K562 (cell line): ENCODE results near the gene CLUH. TPM values are rescaled to one million over a fixed set of nuclear protein-coding genes. Genes with fewer than 3 reads are reported as not detected.

Experiments used
- ATAC-seq: fragments of 200-7000 bp; cut with Tn5 transposase; 3 replicates; pipeline ENCODE4 v1.9.1; 2020; ENCODE audit warnings: moderate library complexity
- BruUV-seq: library from RNA; stranded (reverse); fragments of 400-500 nt; replicated peaks from 2 replicates; lab custom pipeline; 2021; lab: Mats Ljungman, UMichigan
- CTCF ChIA-PET: fragments of 300-600 bp; formaldehyde crosslinking; extraction: SDS; loops from one replicate; lab custom pipeline; 2021; ENCODE audit warnings: low intra/inter-chr PET ratio; lab: Yijun Ruan, JAX
- POLR2A ChIA-PET: fragments of 300-600, 350-650 bp; sonication (Branson Sonifier 250); formaldehyde crosslinking; extraction: SDS; loops from one replicate; lab custom pipeline; 2021; ENCODE audit warnings: antibody characterized with exemption, inconsistent platforms; lab: Yijun Ruan, JAX
- DNase-seq, 4 experiments: peaks; one replicate each; pipeline versions ENCODE4 v3.0.0 to v3.0.0-alpha.2; 2011 to 2018; ENCODE audit warnings: low spot score in 3 of 4, mixed read lengths in 3 of 4; ENCODE audit errors: extremely low read depth in 1 of 4
- FAIRE-seq: peaks from 2 replicates; lab custom pipeline; 2011; peaks lifted over from hg19 to GRCh38; lab: Jason Lieb, UNC
- H2AFZ ChIP-seq: 2 replicates; pipeline ENCODE4 v1.6.0; 2011; ENCODE audit warnings: low read depth, low read length, control low read depth, inconsistent platforms
- H3K27ac ChIP-seq: fragments of 200-600 bp; 3 replicates; pipeline ENCODE4 v1.8.0; 2011; ENCODE audit warnings: low read depth, mild to moderate bottlenecking, control low read depth, inconsistent platforms, low read length, moderate library complexity, mixed read lengths; ENCODE audit errors: extremely low read depth
- H3K27me3 ChIP-seq, 2 experiments: fragments of 300-600 bp in 1 of 2; 2 replicates in 1 of 2; 3 replicates in 1 of 2; pipeline versions ENCODE4 v1.6.0 to v1.8.0; 2011; ENCODE audit warnings: inconsistent platforms in 2 of 2, low read length in 2 of 2, mild to moderate bottlenecking in 1 of 2, mixed read lengths in 1 of 2, moderate library complexity in 1 of 2; ENCODE audit not compliant: control insufficient read depth in 2 of 2, insufficient read depth in 2 of 2
- H3K36me3 ChIP-seq: fragments of 300-600 bp; 3 replicates; pipeline ENCODE4 v1.8.0; 2011; ENCODE audit warnings: mild to moderate bottlenecking, low read length, inconsistent platforms; ENCODE audit not compliant: control insufficient read depth, insufficient read depth
- H3K4me1 ChIP-seq, 2 experiments: fragments of 200-600 bp in 1 of 2; replicated peaks in 1 of 2; 2 replicates in 1 of 2; 3 replicates in 1 of 2; pipeline versions ENCODE4 v1.5.1 to v1.8.0; 2011; ENCODE audit warnings: inconsistent platforms in 2 of 2, low read length in 2 of 2, mild to moderate bottlenecking in 1 of 2, mixed read lengths in 1 of 2, moderate library complexity in 1 of 2; ENCODE audit not compliant: control insufficient read depth in 2 of 2, insufficient read depth in 2 of 2
- H3K4me2 ChIP-seq: 2 replicates; pipeline ENCODE4 v1.6.1; 2011; ENCODE audit warnings: low read length, control low read depth, inconsistent platforms, mixed read lengths; ENCODE audit not compliant: insufficient read depth
- H3K4me3 ChIP-seq: fragments of 200-600 bp; sonication (generic), shearing (Covaris generic); 2 replicates; pipeline ENCODE4 v1.5.1; 2016; ENCODE audit warnings: control low read depth, inconsistent platforms
- H3K79me2 ChIP-seq: fragments of 200-600 bp; 3 replicates; pipeline ENCODE4 v1.8.0; 2011; ENCODE audit warnings: low read length, inconsistent platforms; ENCODE audit not compliant: control insufficient read depth, insufficient read depth
- H3K9ac ChIP-seq, 2 experiments: 2 replicates each; pipeline versions ENCODE4 v1.6.0 to v1.6.1; 2011; ENCODE audit warnings: low read depth in 2 of 2, low read length in 2 of 2, control low read depth in 1 of 2, inconsistent platforms in 1 of 2, mild to moderate bottlenecking in 1 of 2, mixed read lengths in 1 of 2; ENCODE audit not compliant: insufficient read depth in 1 of 2
- H3K9me1 ChIP-seq: one replicate; pipeline ENCODE4 v1.6.0; 2011; ENCODE audit warnings: inconsistent platforms, mild to moderate bottlenecking, low read length, moderate library complexity; ENCODE audit not compliant: control insufficient read depth, insufficient read depth
- H3K9me3 ChIP-seq: replicated peaks from 2 replicates; pipeline ENCODE4 v1.5.1; 2011; ENCODE audit warnings: low read depth, low read length, inconsistent platforms; ENCODE audit not compliant: control insufficient read depth, insufficient read depth
- H4K20me1 ChIP-seq: replicated peaks from 2 replicates; pipeline ENCODE4 v1.6.1; 2011; ENCODE audit warnings: low read length, inconsistent platforms, mixed read lengths; ENCODE audit not compliant: control insufficient read depth, insufficient read depth
- HSF4 ChIP-seq: fragments of 250-450 bp; sonication (Bioruptor Pico); IDR thresholded peaks from 2 replicates; pipeline ENCODE4 v2.1.2; 2022; ENCODE audit warnings: mild to moderate bottlenecking, moderate library complexity, borderline replicate concordance
- KAT8 ChIP-seq: fragments of 450-650 bp; IDR thresholded peaks from 2 replicates; pipeline ENCODE4 v1.6.1; 2016; ENCODE audit warnings: low read depth, mild to moderate bottlenecking
- SMC3 ChIP-seq: conservative IDR thresholded peaks from 2 replicates; pipeline ENCODE4 v1.6.1; 2011; ENCODE audit warnings: low read depth, low read length, improper control_type of control experiment; ENCODE audit not compliant: insufficient read depth
- ZNF589 ChIP-seq: fragments of 200-800 bp; sonication (Bioruptor generic); IDR thresholded peaks from 2 replicates; pipeline ENCODE4 v1.6.1; 2016; ENCODE audit warnings: low read depth, missing genetic modification characterization, missing compliant biosample characterization
- ZNF696 ChIP-seq: fragments of 250-450 bp; sonication (Bioruptor Pico); conservative IDR thresholded peaks from 2 replicates; pipeline ENCODE4 v1.4.0; 2020; ENCODE audit warnings: mild to moderate bottlenecking, moderate library complexity
- WGBS: fragments of 100-300 bp; shearing (Covaris generic); methylation state at CpG from one replicate; pipeline ENCODE4 v1.1.6; 2016; ENCODE audit warnings: low coverage, mixed read lengths; ENCODE audit not compliant: insufficient coverage; ENCODE audit errors: missing lambda C conversion rate; 5-methylcytosine and 5-hydroxymethylcytosine counted together
- in situ Hi-C: fragments of 300-500 bp; cut with MboI; formaldehyde crosslinking; loops from 4 replicates; pipeline ENCODE4 v1.15.0; 2018; ENCODE audit warnings: inconsistent platforms, mixed read lengths
- intact Hi-C: fragments of 100-400 bp; cut with micrococcal nuclease; formaldehyde crosslinking; loops from 2 replicates; pipeline ENCODE4 v1.14.2; 2022
- polyA plus RNA-seq, 8 experiments: library from polyadenylated mRNA; depleted of rRNA in 4 of 8; stranded (reverse) in 5 of 8; unstranded in 3 of 8; fragments of >200 nt; fragmentation: Nextera tagmentation in 2 of 8; fragmentation: Illumina TruSeq in 1 of 8; extraction: Ambion mirVana in 2 of 8; extraction: Trizol in 1 of 8; gene quantifications; 2 replicates each; pipeline versions ENCODE4 v1.2.1 to v1.2.3, GENCODE V29; 2011 to 2014; ENCODE audit warnings: inconsistent platforms in 1 of 8, missing spikeins in 1 of 8
- total RNA-seq, 7 experiments: library from RNA; depleted of rRNA in 6 of 7; stranded (reverse); fragments of >200 nt in 6 of 7; fragmentation: Illumina TruSeq in 2 of 7; extraction: Trizol in 2 of 7; gene quantifications; 2 replicates each; pipeline versions ENCODE4 v1.2.1 to v1.2.3, GENCODE V29; 2011 to 2021; ENCODE audit warnings: low replicate concordance in 1 of 7

Gene CLUH
- total and polyA plus RNA-seq, 9 of the 15 experiments (the other 6 are each of a cell fraction or from before 2014, with no cell fraction given), result 0.21 to 140 (median 33.2) TPM

DNA sequence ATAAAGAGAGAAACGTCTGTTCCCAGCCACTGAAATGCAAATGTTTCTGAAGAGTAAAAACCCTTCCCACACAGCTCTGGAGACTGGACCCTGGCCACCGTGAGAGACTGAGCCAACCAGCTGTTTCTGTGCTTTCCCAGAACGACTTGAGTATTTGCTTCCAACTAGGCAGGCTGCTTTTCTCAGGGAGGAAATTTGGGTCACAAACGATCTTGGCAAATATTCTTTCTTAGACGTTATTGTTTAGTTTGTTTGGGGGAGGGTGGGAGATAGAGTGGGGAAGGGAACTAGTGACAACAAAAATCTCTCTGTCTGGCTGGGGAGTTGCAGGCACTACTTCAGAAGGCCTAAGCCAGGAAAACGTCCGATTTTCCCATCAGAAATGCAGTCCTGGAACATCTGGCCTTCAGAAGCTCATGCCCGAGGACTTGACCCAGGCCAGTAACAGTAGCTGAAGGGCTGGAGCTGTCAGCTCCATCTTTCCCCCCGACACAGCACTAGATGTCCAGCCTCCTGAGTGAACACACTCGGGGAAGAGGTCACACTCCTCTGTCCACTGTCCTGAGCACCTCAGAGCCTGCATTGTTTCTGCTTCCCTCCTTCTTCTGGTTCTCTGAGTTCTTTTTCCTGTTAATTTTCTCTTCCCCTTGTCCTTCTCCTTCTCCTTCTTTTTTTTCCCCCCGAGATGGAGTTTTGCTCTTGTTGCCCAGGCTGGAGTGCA, 33.9 kb upstream of the CLUH start:
- H3K4me1 ChIP-seq, result peaks cover 0 to 9% of the 10 kb centered on the region in 2 experiments; a peak in 2 of 5 replicates
- H3K9me3 ChIP-seq, result no peaks in the 10 kb centered on the region
- H3K9ac ChIP-seq, result no peak overlapping the region
- FAIRE-seq (no peak), ATAC-seq (no peak), DNase-seq (no peak)
- no peak overlapping the region for H3K27ac ChIP-seq
- WGBS, result 0% methylated on average over 7 of the region's 11 CpGs
- TF ChIP-seq ZNF589, result no peak
- TF ChIP-seq KAT8, result no peak
- POLR2A ChIA-PET, result no interaction called here
- in situ Hi-C loops, result no loop called here
- H3K79me2 ChIP-seq, result no peaks in the 10 kb centered on the region
- intact Hi-C loops, result no loop called here
- no peak overlapping the region for H2AFZ ChIP-seq
- CTCF ChIA-PET, result no interaction called here
- no peak overlapping the region for H3K4me3 ChIP-seq
- H4K20me1 ChIP-seq, result no peaks in the 10 kb centered on the region; the same call in 1 of the 2 replicates
- H3K36me3 ChIP-seq, result no peaks in the 10 kb centered on the region
- H3K27me3 ChIP-seq, result peaks cover 0 to 25% of the 10 kb centered on the region in 2 experiments; a peak in 1 of 5 replicates
- BruUV-seq, result no TSS peak
- H3K4me2 ChIP-seq, result no peak overlapping the region
- no peaks in the 10 kb centered on the region for H3K9me1 ChIP-seq

DNA sequence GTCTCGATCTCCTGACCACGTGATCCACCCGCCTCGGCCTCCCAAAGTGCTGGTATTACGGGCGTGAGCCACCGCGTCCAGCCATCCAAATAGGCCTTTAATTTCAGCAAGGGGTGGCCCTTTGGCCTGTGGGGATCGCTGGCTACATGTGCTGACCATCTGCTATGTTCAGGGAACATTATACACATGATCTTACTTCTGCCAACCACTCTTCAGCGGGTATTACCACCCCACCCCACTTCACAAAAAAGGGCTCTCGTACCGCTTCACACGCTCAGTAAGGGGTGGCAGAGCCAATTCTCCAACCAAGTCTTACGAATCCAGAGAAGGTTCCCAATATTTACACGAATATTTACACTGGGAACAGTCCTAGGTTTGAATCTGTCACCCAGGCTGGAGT, 26.1 kb upstream of the CLUH start:
- H2AFZ ChIP-seq, result no peak overlapping the region
- no TSS peak for BruUV-seq
- H3K36me3 ChIP-seq, result no peaks in the 10 kb centered on the region
- H4K20me1 ChIP-seq, result no peaks in the 10 kb centered on the region
- no peak for FAIRE-seq
- no peaks in the 10 kb centered on the region for H3K9me1 ChIP-seq
- WGBS, result 15% methylated on average over 9 of the region's 15 CpGs
- in situ Hi-C loops (no loop called here), intact Hi-C loops (no loop called here)
- no peak overlapping the region for H3K9ac ChIP-seq
- peaks cover 0 to 10% of the 10 kb centered on the region in 2 experiments; a peak in 3 of 5 replicates for H3K27me3 ChIP-seq
- no peak for DNase-seq
- ChIA-PET CTCF (no interaction called here), POLR2A (interaction anchor here (0.9 kb wide), 1 partner anchor 101 kb away, joined by 3 read pairs; no protein-coding TSS in a partner anchor)
- no peaks in the 10 kb centered on the region for H3K79me2 ChIP-seq
- ATAC-seq, result no peak
- H3K4me3 ChIP-seq, result no peak overlapping the region
- no peak overlapping the region for H3K27ac ChIP-seq
- H3K9me3 ChIP-seq, result no peaks in the 10 kb centered on the region
- H3K4me2 ChIP-seq, result no peak overlapping the region
- no peaks in the 10 kb centered on the region for H3K4me1 ChIP-seq
- no peak for TF ChIP-seq ZNF696 (CRISPR knock-in tag)
- TF ChIP-seq HSF4 (CRISPR knock-in tag), result no peak
- TF ChIP-seq SMC3, result no peak
